GM12878 (cell line): Measurements from ENCODE around the gene PSIP1. TPM values are rescaled to one million over a fixed set of nuclear protein-coding genes. Genes with fewer than 3 reads are reported as not detected.

Experiments used
- ATAC-seq: fragments of 200-7000 bp; cut with Tn5 transposase; 3 replicates; pipeline ENCODE4 v1.9.1; 2020; ENCODE audit warnings: mild to moderate bottlenecking, moderate library complexity
- BruUV-seq: library from RNA; stranded (reverse); fragments of 400-500 nt; replicated peaks from 2 replicates; lab custom pipeline; 2021; lab: Mats Ljungman, UMichigan
- CTCF ChIA-PET: fragments of 300-600 bp; sonication (Branson Sonifier 250); formaldehyde crosslinking; extraction: SDS; loops from one replicate; lab custom pipeline; 2021; ENCODE audit warnings: inconsistent platforms; lab: Yijun Ruan, JAX
- POLR2A ChIA-PET: fragments of 350-600 bp; formaldehyde crosslinking; extraction: SDS; loops from one replicate; lab custom pipeline; 2021; ENCODE audit warnings: inconsistent platforms; lab: Charles Lee
- RAD21 ChIA-PET: fragments of 300-600 bp; sonication (Branson Sonifier 250); formaldehyde crosslinking; loops from one replicate; lab custom pipeline; 2023; ENCODE audit warnings: antibody characterized with exemption; ENCODE audit not compliant: unreplicated experiment; lab: Charles Lee
- SMC1A ChIA-PET: fragments of 300-600 bp; sonication (Branson Sonifier 250); formaldehyde crosslinking; loops from one replicate; lab custom pipeline; 2023; ENCODE audit not compliant: unreplicated experiment, uncharacterized antibody; lab: Charles Lee
- DNase-seq: peaks from one replicate; pipeline ENCODE4 v3.0.0-alpha.2; 2011; ENCODE audit warnings: low read depth, low spot score
- FAIRE-seq: peaks from 3 replicates; lab custom pipeline; 2011; peaks lifted over from hg19 to GRCh38; lab: Jason Lieb, UNC
- H2AFZ ChIP-seq: 2 replicates; pipeline ENCODE4 v1.6.0; 2011; ENCODE audit warnings: low read depth, low read length, control low read depth; ENCODE audit not compliant: control insufficient read depth
- H3K27ac ChIP-seq: 2 replicates; pipeline ENCODE4 v1.5.1; 2011; ENCODE audit warnings: control low read depth; ENCODE audit not compliant: control insufficient read depth, insufficient read depth
- H3K27me3 ChIP-seq, 2 experiments: replicated peaks in 1 of 2; 2 replicates each; pipeline versions ENCODE4 v1.6.0 to v1.6.1; 2011; ENCODE audit warnings: low read length in 1 of 2; ENCODE audit not compliant: control insufficient read depth in 2 of 2, insufficient read depth in 2 of 2
- H3K36me3 ChIP-seq, 2 experiments: 2 replicates each; pipeline ENCODE4 v1.5.1; 2011; ENCODE audit warnings: low read length in 1 of 2; ENCODE audit not compliant: control insufficient read depth in 2 of 2, insufficient read depth in 2 of 2
- H3K4me1 ChIP-seq: 2 replicates; pipeline ENCODE4 v1.6.1; 2011; ENCODE audit warnings: mild to moderate bottlenecking, low read length, moderate library complexity, mixed read lengths; ENCODE audit not compliant: control insufficient read depth, insufficient read depth
- H3K4me2 ChIP-seq: 2 replicates; pipeline ENCODE4 v1.6.0; 2011; ENCODE audit warnings: control low read depth; ENCODE audit not compliant: control insufficient read depth, insufficient read depth
- H3K4me3 ChIP-seq: fragments of 200-600 bp; sonication (generic); 2 replicates; pipeline ENCODE4 v1.5.1; 2016
- H3K79me2 ChIP-seq: 2 replicates; pipeline ENCODE4 v1.6.0; 2011; ENCODE audit warnings: low read length; ENCODE audit not compliant: control insufficient read depth, insufficient read depth
- H3K9ac ChIP-seq: 2 replicates; pipeline ENCODE4 v1.8.0; 2011; ENCODE audit warnings: low read length, control low read depth, mixed read lengths; ENCODE audit not compliant: control insufficient read depth, insufficient read depth
- H3K9me3 ChIP-seq: replicated peaks from 3 replicates; pipeline ENCODE4 v1.5.1; 2011; ENCODE audit warnings: mild to moderate bottlenecking, low read length; ENCODE audit not compliant: control insufficient read depth, insufficient read depth
- H4K20me1 ChIP-seq: 2 replicates; pipeline ENCODE4 v1.6.0; 2011; ENCODE audit not compliant: control insufficient read depth, insufficient read depth
- BHLHE40 ChIP-seq, 2 experiments: fragments of 450-650 bp in 1 of 2; IDR thresholded peaks; 2 replicates each; pipeline ENCODE4 v1.6.1; 2011 to 2017; ENCODE audit warnings: low read depth in 2 of 2, borderline replicate concordance in 1 of 2, improper control_type of control experiment in 1 of 2, low read length in 1 of 2, mild to moderate bottlenecking in 1 of 2
- CBFB ChIP-seq: IDR thresholded peaks from 2 replicates; pipeline ENCODE4 v1.6.1; 2016; ENCODE audit warnings: antibody characterized with exemption, low read depth
- CHD2 ChIP-seq: IDR thresholded peaks from 2 replicates; pipeline ENCODE4 v1.6.1; 2011; ENCODE audit warnings: low read depth, low read length, improper control_type of control experiment, borderline replicate concordance
- E2F8 ChIP-seq: fragments of 450-650 bp; IDR thresholded peaks from 2 replicates; pipeline ENCODE4 v1.6.1; 2018; ENCODE audit warnings: mild to moderate bottlenecking, low read depth, moderate library complexity; ENCODE audit not compliant: partially characterized antibody
- HCFC1 ChIP-seq: fragments of 150-350 bp; IDR thresholded peaks from 2 replicates; pipeline ENCODE4 v1.6.1; 2014; ENCODE audit warnings: low read length
- IKZF2 ChIP-seq, 2 experiments: fragments of 450-650 bp; IDR thresholded peaks; 2 replicates each; pipeline ENCODE4 v1.6.1; 2017; ENCODE audit warnings: mild to moderate bottlenecking in 2 of 2, moderate library complexity in 2 of 2
- JUND ChIP-seq: IDR thresholded peaks from 2 replicates; pipeline ENCODE4 v1.6.1; 2012; ENCODE audit warnings: low read depth, mild to moderate bottlenecking, low read length, improper control_type of control experiment, moderate library complexity
- MTA2 ChIP-seq: fragments of 450-650 bp; IDR thresholded peaks from 2 replicates; pipeline ENCODE4 v1.6.1; 2016; ENCODE audit warnings: low read depth, mild to moderate bottlenecking, moderate library complexity
- MXI1 ChIP-seq: fragments of 150-350 bp; IDR thresholded peaks from 2 replicates; pipeline ENCODE4 v1.6.1; 2011; ENCODE audit warnings: low read depth, mild to moderate bottlenecking, inconsistent platforms, low read length, improper control_type of control experiment
- NFIC ChIP-seq: IDR thresholded peaks from 2 replicates; pipeline ENCODE4 v1.6.1; 2012; ENCODE audit warnings: low read depth, mild to moderate bottlenecking, inconsistent platforms, low read length, moderate library complexity
- POLR2A ChIP-seq: IDR thresholded peaks from 2 replicates; pipeline ENCODE4 v1.6.1; 2011; ENCODE audit warnings: low read depth, mild to moderate bottlenecking, low read length
- RAD21 ChIP-seq: IDR thresholded peaks from 2 replicates; pipeline ENCODE4 v1.6.1; 2011; ENCODE audit warnings: mild to moderate bottlenecking, low read depth, low read length, moderate library complexity; ENCODE audit not compliant: insufficient read depth
- RUNX3 ChIP-seq: IDR thresholded peaks from 2 replicates; pipeline ENCODE4 v1.6.1; 2012; ENCODE audit warnings: low read length, inconsistent platforms
- SMAD5 ChIP-seq: IDR thresholded peaks from 2 replicates; pipeline ENCODE4 v1.6.1; 2016; ENCODE audit warnings: antibody characterized with exemption, low read depth
- SMC3 ChIP-seq: IDR thresholded peaks from 2 replicates; pipeline ENCODE4 v1.6.1; 2011; ENCODE audit warnings: low read length, improper control_type of control experiment, borderline replicate concordance
- SPI1 ChIP-seq: IDR thresholded peaks from 2 replicates; pipeline ENCODE4 v1.6.1; 2011; ENCODE audit warnings: low read depth, mild to moderate bottlenecking, low read length, moderate library complexity, borderline replicate concordance; ENCODE audit not compliant: insufficient read depth
- WGBS: methylation state at CpG from one replicate; pipeline ENCODE4 v1.1.6; 2016; ENCODE audit warnings: low lambda C conversion rate; ENCODE audit not compliant: insufficient replicate concordance, insufficient coverage; ENCODE audit errors: missing lambda C conversion rate; 5-methylcytosine and 5-hydroxymethylcytosine counted together
- in situ Hi-C: fragments of 300-500 bp; cut with MboI; formaldehyde crosslinking; loops from 9 replicates; pipeline ENCODE4 v1.14.3; 2018; ENCODE audit warnings: mixed read lengths
- intact Hi-C: fragments of 100-400 bp; cut with micrococcal nuclease; formaldehyde crosslinking; loops from one replicate; pipeline ENCODE4 v1.14.2; 2022; ENCODE audit not compliant: unreplicated experiment
- polyA plus RNA-seq, 11 experiments: library from polyadenylated mRNA; depleted of rRNA in 4 of 11; unstranded in 6 of 11; stranded (reverse) in 5 of 11; fragments of >200 nt; fragmentation: Nextera tagmentation in 4 of 11; fragmentation: Illumina TruSeq in 1 of 11; extraction: Ambion mirVana in 4 of 11; extraction: Trizol in 1 of 11; gene quantifications; 1 replicate in 1 of 11; 2 replicates in 10 of 11; pipeline versions ENCODE4 v1.2.1 to v1.2.3, GENCODE V29; 2011 to 2016; ENCODE audit warnings: inconsistent platforms in 2 of 11, missing spikeins in 2 of 11, low read depth in 1 of 11
- total RNA-seq, 4 experiments: library from RNA; depleted of rRNA in 3 of 4; stranded (reverse); fragments of >200 nt in 3 of 4; fragmentation: Illumina TruSeq in 1 of 4; extraction: Trizol in 1 of 4; gene quantifications; 2 replicates each; pipeline versions ENCODE4 v1.2.1 to v1.2.3, GENCODE V29; 2013 to 2021
- TF ChIP-seq, protein P1 (sequence below), 3 experiments: IDR thresholded peaks in 2 of 3; conservative IDR thresholded peaks in 1 of 3; 2 replicates each; pipeline ENCODE4 v1.5.1; 2011; ENCODE audit warnings: low read depth in 3 of 3, low read length in 3 of 3, mild to moderate bottlenecking in 3 of 3, control low read depth in 2 of 3, moderate library complexity in 2 of 3, inconsistent platforms in 1 of 3, mixed read lengths in 1 of 3; ENCODE audit not compliant: control insufficient read depth in 2 of 3, insufficient read depth in 1 of 3; ENCODE audit errors: extremely low read depth in 1 of 3

The PSIP1 gene
- total and polyA plus RNA-seq, 10 of the 15 experiments (the other 5 are each of a cell fraction or from before 2014, with no cell fraction given), result 75.5 to 299 (median 173) TPM

GRCh38 chr9:15509931-15510788 lies 610 bp downstream of the PSIP1 start (continued):
- TF ChIP-seq HCFC1 (no peak), IKZF2 (IDR thresholded peaks at IDR 0.05) (no peak), CHD2 (peak; percentile 53; the same call in 1 of the 2 replicates), POLR2A (peak; percentile 48), NFIC (no peak), E2F8 (no peak), SMAD5 (no peak)

- peaks cover 4 to 19% of the 10 kb centered on the region in 2 experiments for H3K36me3 ChIP-seq
- in situ Hi-C loops (no loop called here), intact Hi-C loops (loop anchor here (1.0 to 2.0 kb wide), 2 partner anchors 27 to 47 kb away; partner anchors contain the start of gene CCDC171)
- no peaks in the 10 kb centered on the region for H3K27me3 ChIP-seq
- RAD21 ChIA-PET, result interaction anchor here (0.7 to 2.6 kb wide), 13 partner anchors 10 to 295 kb away, joined by 3 to 32 read pairs (median 6); partner anchors contain the start of genes CCDC171 and SNAPC3
- no peaks in the 10 kb centered on the region for H3K4me1 ChIP-seq
- TF ChIP-seq SPI1 (peak; percentile 76; the same call in 1 of the 2 replicates), RUNX3 (0 out of 2 replicates have a peak, but pooled peaks have one; percentile 9), RAD21 (peak; percentile 29; the same call in 1 of the 2 replicates), CBFB (no peak), BHLHE40 (IDR thresholded peaks at IDR 0.05; ENCODE audit: borderline replicate concordance in 1 of 2, low read depth in 2 of 2, low read length in 1 of 2) (no peak), JUND (no peak), MTA2 (no peak), SMC3 (peak; percentile 23; the same call in 1 of the 2 replicates), MXI1 (0 out of 2 replicates have a peak, but pooled peaks have one; percentile 45)
- TF ChIP-seq, protein P1, sequence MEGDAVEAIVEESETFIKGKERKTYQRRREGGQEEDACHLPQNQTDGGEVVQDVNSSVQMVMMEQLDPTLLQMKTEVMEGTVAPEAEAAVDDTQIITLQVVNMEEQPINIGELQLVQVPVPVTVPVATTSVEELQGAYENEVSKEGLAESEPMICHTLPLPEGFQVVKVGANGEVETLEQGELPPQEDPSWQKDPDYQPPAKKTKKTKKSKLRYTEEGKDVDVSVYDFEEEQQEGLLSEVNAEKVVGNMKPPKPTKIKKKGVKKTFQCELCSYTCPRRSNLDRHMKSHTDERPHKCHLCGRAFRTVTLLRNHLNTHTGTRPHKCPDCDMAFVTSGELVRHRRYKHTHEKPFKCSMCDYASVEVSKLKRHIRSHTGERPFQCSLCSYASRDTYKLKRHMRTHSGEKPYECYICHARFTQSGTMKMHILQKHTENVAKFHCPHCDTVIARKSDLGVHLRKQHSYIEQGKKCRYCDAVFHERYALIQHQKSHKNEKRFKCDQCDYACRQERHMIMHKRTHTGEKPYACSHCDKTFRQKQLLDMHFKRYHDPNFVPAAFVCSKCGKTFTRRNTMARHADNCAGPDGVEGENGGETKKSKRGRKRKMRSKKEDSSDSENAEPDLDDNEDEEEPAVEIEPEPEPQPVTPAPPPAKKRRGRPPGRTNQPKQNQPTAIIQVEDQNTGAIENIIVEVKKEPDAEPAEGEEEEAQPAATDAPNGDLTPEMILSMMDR (IDR thresholded peaks at IDR 0.05 in 2 of 3, conservative IDR thresholded peaks at IDR 0.05 in 1 of 3; ENCODE audit: control insufficient read depth in 2 of 3, extremely low read depth in 1 of 3, insufficient read depth in 1 of 3, low read depth in 3 of 3, low read length in 3 of 3), result peak; percentile 27 to 51 (median 27); a peak in 3 of 6 replicates
- 0 out of 3 replicates have a peak, but pooled peaks cover 1% of the 10 kb centered on the region for H3K9me3 ChIP-seq
- H3K79me2 ChIP-seq, result peaks cover 93% of the 10 kb centered on the region
- no TSS peak for BruUV-seq
- FAIRE-seq (no peak), ATAC-seq (peak; percentile 41), DNase-seq (no peak)
- peak overlapping the region; percentile 45 for H3K4me2 ChIP-seq
- no peak overlapping the region for H3K27ac ChIP-seq
- SMC1A ChIA-PET, result interaction anchor here (0.6 to 6.5 kb wide), 20 partner anchors 9 to 117 kb away, joined by 3 to 100 read pairs (median 6); no protein-coding TSS in a partner anchor
- H2AFZ ChIP-seq, result no peak overlapping the region
- POLR2A ChIA-PET, result interaction anchor here (0.7 to 1.4 kb wide), 3 partner anchors 24 to 47 kb away, joined by 3 to 4 read pairs (median 3); partner anchors contain the start of gene CCDC171
- H4K20me1 ChIP-seq, result no peaks in the 10 kb centered on the region; the same call in 1 of the 2 replicates
- H3K4me3 ChIP-seq, result peak overlapping the region; percentile 93; the same call in 1 of the 2 replicates
- H3K9ac ChIP-seq, result no peak overlapping the region
- WGBS, result 100% methylated on average over 3 of the region's 3 CpGs
- CTCF ChIA-PET, result interaction anchor here (0.7 to 4.2 kb wide), 19 partner anchors 8 to 135 kb away, joined by 3 to 32 read pairs (median 4); partner anchors contain the start of gene CCDC171
Observed at GRCh38 chr9:15505921-15506320, 4.8 kb downstream of the PSIP1 start.
